ENCODE measurements around the gene TXNDC2. TPM values are rescaled to one million over a fixed set of nuclear protein-coding genes. Genes with fewer than 3 reads are reported as not detected.
"Not testable (repeated sequence)": the region's sequence is repeated elsewhere in the genome, so short reads cannot be mapped to it uniquely, and the experiment has no call there.

Gene TXNDC2
- total RNA-seq, 1 donor from 2014 or later, result not detected

DNA sequence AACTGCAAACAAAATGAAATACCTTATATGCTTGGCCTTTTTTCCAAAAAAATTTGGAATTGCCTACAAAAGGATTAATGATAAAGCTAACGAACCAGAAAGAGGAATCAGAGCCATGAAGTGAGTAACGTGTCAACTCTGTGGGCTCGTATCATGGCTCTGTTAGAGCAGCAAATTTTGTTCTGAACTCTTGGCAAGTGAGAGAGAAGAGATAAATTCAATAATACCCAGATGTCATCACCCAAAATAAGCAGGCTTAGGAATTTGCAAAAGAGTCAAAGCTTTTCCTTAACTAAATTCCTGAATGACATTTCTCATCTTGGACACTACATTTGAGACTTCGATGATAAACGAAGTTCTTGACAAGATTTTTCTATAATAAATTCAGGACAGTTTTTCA lies 4.4 kb downstream of the TXNDC2 start:
- TF ChIP-seq, protein P1, sequence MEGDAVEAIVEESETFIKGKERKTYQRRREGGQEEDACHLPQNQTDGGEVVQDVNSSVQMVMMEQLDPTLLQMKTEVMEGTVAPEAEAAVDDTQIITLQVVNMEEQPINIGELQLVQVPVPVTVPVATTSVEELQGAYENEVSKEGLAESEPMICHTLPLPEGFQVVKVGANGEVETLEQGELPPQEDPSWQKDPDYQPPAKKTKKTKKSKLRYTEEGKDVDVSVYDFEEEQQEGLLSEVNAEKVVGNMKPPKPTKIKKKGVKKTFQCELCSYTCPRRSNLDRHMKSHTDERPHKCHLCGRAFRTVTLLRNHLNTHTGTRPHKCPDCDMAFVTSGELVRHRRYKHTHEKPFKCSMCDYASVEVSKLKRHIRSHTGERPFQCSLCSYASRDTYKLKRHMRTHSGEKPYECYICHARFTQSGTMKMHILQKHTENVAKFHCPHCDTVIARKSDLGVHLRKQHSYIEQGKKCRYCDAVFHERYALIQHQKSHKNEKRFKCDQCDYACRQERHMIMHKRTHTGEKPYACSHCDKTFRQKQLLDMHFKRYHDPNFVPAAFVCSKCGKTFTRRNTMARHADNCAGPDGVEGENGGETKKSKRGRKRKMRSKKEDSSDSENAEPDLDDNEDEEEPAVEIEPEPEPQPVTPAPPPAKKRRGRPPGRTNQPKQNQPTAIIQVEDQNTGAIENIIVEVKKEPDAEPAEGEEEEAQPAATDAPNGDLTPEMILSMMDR (IDR thresholded peaks at IDR 0.05), result no peak
- Histone ChIP-seq H3K4me1 (no peaks in the 10 kb centered on the region), H3K9me3 (no peaks in the 10 kb centered on the region), H3K36me3 (no peaks in the 10 kb centered on the region), H3K27ac (no peak overlapping the region), H3K27me3 (no peaks in the 10 kb centered on the region), H3K4me3 (no peak overlapping the region)
- DNase-seq (ENCODE audit: low spot score in 2 of 2), result no peak
- intact Hi-C loops (cut with DNase I), result no loop called here

DNA sequence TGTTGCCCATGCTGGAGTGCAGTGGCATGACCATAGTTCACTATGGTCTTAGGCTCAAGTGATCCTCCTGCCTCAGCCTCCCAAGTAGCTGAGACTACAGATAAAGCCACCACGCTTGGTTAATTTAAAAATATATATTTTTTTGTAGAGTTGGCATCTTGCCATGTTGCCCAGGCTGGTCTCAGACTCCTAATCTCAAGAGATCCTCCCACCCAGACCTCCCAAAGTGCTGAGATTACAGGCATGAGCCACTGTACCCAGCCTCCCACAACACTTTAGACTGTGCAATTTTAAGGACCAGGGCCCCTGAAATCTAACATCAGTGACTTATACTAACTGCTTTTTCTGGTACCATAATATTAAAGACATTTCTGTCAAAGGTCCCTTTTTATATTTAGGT lies 5.2 kb downstream of the TXNDC2 start:
- TF ChIP-seq, protein P1 (IDR thresholded peaks at IDR 0.05), result no peak
- H3K9me3 ChIP-seq, result no peaks in the 10 kb centered on the region
- intact Hi-C loops (cut with DNase I), result no loop called here

DNA sequence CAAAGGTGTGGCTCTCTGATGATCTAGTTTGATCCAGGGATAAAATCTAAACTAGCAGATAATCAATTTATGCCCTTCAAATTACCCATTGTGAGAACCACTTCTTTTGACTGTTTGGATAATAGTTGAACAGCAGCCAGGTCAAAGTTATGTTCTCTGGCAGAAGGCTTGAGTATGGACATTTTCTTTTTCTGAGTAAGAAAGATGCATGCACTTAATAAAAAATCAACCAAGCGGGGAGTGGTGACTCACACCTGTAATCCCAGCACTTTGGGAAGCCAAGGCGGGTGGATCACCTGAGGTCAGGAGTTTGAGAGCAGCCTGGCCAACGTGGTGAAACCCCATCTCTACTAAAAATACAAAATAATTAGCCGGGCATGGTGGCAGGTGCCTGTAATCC lies 5.7 kb downstream of the TXNDC2 start:
- intact Hi-C loops (cut with DNase I); H3K4me3 ChIP-seq; H3K4me1 ChIP-seq; H3K9me3 ChIP-seq; H3K27me3 ChIP-seq; H3K27ac ChIP-seq; H3K36me3 ChIP-seq; DNase-seq (ENCODE audit: low spot score in 2 of 2): not testable (repeated sequence)

More for the DNA sequence above, 5.2 kb downstream of the TXNDC2 start:
- no peak overlapping the region for H3K27ac ChIP-seq
- no peaks in the 10 kb centered on the region for H3K27me3 ChIP-seq
- DNase-seq (ENCODE audit: low spot score in 2 of 2), result no peak
- no peak overlapping the region for H3K4me3 ChIP-seq
- no peaks in the 10 kb centered on the region for H3K4me1 ChIP-seq
- no peaks in the 10 kb centered on the region for H3K36me3 ChIP-seq

DNA sequence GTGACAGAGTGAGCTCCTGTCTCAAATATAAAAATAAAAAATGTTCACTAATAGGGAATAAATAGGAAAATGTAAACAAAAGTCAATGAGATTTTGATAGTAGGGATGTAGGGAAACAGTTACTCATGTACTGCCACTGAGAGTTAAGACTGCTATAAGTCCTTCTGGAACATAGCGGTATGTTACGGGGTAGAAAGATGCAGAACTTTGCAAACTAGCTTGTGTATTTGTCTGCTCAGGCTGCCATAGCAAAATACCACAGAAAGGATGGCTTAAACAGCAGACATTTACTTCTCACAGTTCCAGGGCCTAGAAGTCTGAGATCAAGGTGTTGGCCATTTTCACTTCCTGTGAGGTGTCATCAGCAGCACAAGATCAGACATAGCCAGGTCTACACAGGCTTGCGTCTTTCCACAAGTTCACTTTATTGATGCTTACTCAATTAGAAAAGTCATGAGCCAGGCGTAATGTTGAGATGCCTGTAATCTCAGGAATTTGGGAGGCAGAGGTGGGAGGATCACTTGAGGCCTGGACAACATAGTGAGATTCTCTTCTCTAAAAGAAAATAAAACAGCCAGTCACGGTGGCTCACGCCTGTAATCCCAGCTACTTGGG lies 8.8 kb downstream of the TXNDC2 start:
- DNase-seq (ENCODE audit: low spot score in 2 of 2), result no peak
- H3K36me3 ChIP-seq, result no peaks in the 10 kb centered on the region
- no peak overlapping the region for H3K27ac ChIP-seq
- H3K4me1 ChIP-seq, result no peaks in the 10 kb centered on the region
- intact Hi-C loops (cut with DNase I), result no loop called here
- H3K9me3 ChIP-seq, result no peaks in the 10 kb centered on the region
- TF ChIP-seq, protein P1 (IDR thresholded peaks at IDR 0.05), result no peak
- H3K27me3 ChIP-seq, result no peaks in the 10 kb centered on the region
- H3K4me3 ChIP-seq, result no peak overlapping the region

- no peaks in the 10 kb centered on the region for H3K27me3 ChIP-seq
- no peak for DNase-seq (ENCODE audit: low spot score in 2 of 2)
- H3K27ac ChIP-seq, result no peak overlapping the region
- no peaks in the 10 kb centered on the region for H3K4me1 ChIP-seq
- H3K36me3 ChIP-seq, result no peaks in the 10 kb centered on the region
- H3K9me3 ChIP-seq, result no peaks in the 10 kb centered on the region
- TF ChIP-seq, protein P1 (IDR thresholded peaks at IDR 0.05), result no peak
- no peak overlapping the region for H3K4me3 ChIP-seq
- intact Hi-C loops (cut with DNase I), result no loop called here
These were observed 11.4 kb downstream of the TXNDC2 start for GRCh38 chr18:9897129-9897528.

GRCh38 chr18:9897787-9898291 lies 12.1 kb downstream of the TXNDC2 start:
- H3K36me3 ChIP-seq; H3K27me3 ChIP-seq; H3K4me1 ChIP-seq; intact Hi-C loops (cut with DNase I); H3K4me3 ChIP-seq; DNase-seq (ENCODE audit: low spot score in 2 of 2); H3K9me3 ChIP-seq; H3K27ac ChIP-seq: not testable (repeated sequence)

All from ascending aorta (tissue), 2 donors.